ENCODE results near the gene TTC34.
"Not testable (repeated sequence)": the region's sequence is repeated elsewhere in the genome, so short reads cannot be mapped to it uniquely, and the experiment has no call there.

DNA sequence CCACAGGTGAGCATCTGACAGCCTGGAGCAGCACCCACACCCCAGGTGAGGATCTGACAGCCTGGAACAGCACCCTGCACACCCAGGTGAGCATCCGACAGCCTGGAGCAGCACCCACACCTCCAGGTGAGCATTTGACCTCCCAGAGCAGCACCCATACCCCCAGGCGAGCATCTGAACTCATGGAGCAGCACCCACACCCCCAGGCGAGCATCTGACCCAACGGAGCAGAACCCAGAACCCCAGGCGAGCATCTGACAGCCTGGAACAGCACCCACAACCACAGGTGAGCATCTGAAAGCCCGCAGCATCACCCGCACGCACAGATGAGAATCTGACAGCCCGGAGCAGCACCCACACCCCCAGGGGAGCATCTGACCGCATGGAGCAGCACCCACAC is 111.3 kb downstream of the TTC34 start:
- TF ChIP-seq EZH2 (IDR thresholded peaks at IDR 0.05; ENCODE audit: insufficient read depth, poor library complexity, severe bottlenecking); EZH2phosphoT487 (IDR thresholded peaks at IDR 0.05; ENCODE audit: insufficient read depth, low read depth): not testable (repeated sequence)

All from GM23248 (cell line).